HG02885 (cell line): Measurements from ENCODE around the gene MDH1B.
"Not testable (repeated sequence)": the region's sequence is repeated elsewhere in the genome, so short reads cannot be mapped to it uniquely, and the experiment has no call there.

Experiments
- ATAC-seq: cut with Tn5 transposase; IDR thresholded peaks from one replicate; pipeline ENCODE4 v1.9.1; 2021; ENCODE audit warnings: mild to moderate bottlenecking; ENCODE audit not compliant: unreplicated experiment, poor library complexity

MDH1B gene

GRCh38 chr2:206765242-206766056, at the start of gene MDH1B, which contains the start of gene FASTKD2:
Gene MDH1B (minus strand): TSS chr2:206765328. CDS start chr2:206765271, 57 bp downstream.
Gene FASTKD2 (plus strand): TSS chr2:206765606. CDS start chr2:206766694, 1,088 bp downstream.
- ATAC-seq: peak; percentile 93

- no peak for ATAC-seq
Measured at GRCh38 chr2:206814498-206814897, 49.4 kb upstream of the MDH1B start.

- not testable (repeated sequence) for ATAC-seq
Measured at GRCh38 chr2:206812471-206812870, 47.3 kb upstream of the MDH1B start.

GRCh38 chr2:206807624-206808023, 42.5 kb upstream of the MDH1B start:
- ATAC-seq: not testable (repeated sequence)

- no peak for ATAC-seq
Measured at GRCh38 chr2:206805887-206806607, 40.9 kb upstream of the MDH1B start.

GRCh38 chr2:206804326-206804725, 39.2 kb upstream of the MDH1B start:
- ATAC-seq: no peak

- ATAC-seq: no peak
Measured at GRCh38 chr2:206802654-206803514, 37.8 kb upstream of the MDH1B start.

GRCh38 chr2:206801418-206802189, 36.5 kb upstream of the MDH1B start:
- no peak for ATAC-seq

GRCh38 chr2:206800506-206801417, 35.6 kb upstream of the MDH1B start:
- peak; percentile 47 for ATAC-seq

- no peak for ATAC-seq
Measured at GRCh38 chr2:206799083-206799482, 34.0 kb upstream of the MDH1B start.

- ATAC-seq: peak; percentile 74
Measured at GRCh38 chr2:206798000-206798399, 32.9 kb upstream of the MDH1B start.

GRCh38 chr2:206797376-206797775, 32.2 kb upstream of the MDH1B start:
- ATAC-seq: no peak

GRCh38 chr2:206792645-206793044, 27.5 kb upstream of the MDH1B start:
- ATAC-seq: no peak

- ATAC-seq: no peak
Measured at GRCh38 chr2:206790311-206790935, 25.3 kb upstream of the MDH1B start.

GRCh38 chr2:206784559-206785353, 19.6 kb upstream of the MDH1B start:
- no peak for ATAC-seq

- no peak for ATAC-seq
Measured at GRCh38 chr2:206783718-206784117, 18.6 kb upstream of the MDH1B start.

GRCh38 chr2:206780671-206781070, 15.5 kb upstream of the MDH1B start:
- ATAC-seq: no peak
